ENCODE data around the gene PTK7.

PTK7 gene

GRCh38 chr6:43176423-43176786 is 100.3 kb downstream of the PTK7 start:
- Histone ChIP-seq H3K79me1 (ENCODE audit: low read depth, low read length) (peaks cover 18% of the 10 kb centered on the region), H3K4me3 (ENCODE audit: low read length in 2 of 2) (no peak overlapping the region), H3K4ac (ENCODE audit: low read length) (no peak overlapping the region), H2BK12ac (ENCODE audit: low read length) (no peak overlapping the region), H3K14ac (ENCODE audit: low read length) (no peak overlapping the region), H3K27ac (replicated peaks; ENCODE audit: low read length) (no peak overlapping the region), H4K91ac (ENCODE audit: low read depth, low read length, poor library complexity) (no peak overlapping the region), H2AFZ (ENCODE audit: low read length) (no peak overlapping the region), H4K8ac (ENCODE audit: low read depth, low read length) (no peak overlapping the region), H3K4me2 (ENCODE audit: insufficient read depth, low read length, poor library complexity, severe bottlenecking) (no peak overlapping the region), H3K9me3 (replicated peaks in 1 of 2; ENCODE audit: control insufficient read depth in 2 of 2, insufficient read depth in 1 of 2, low read depth in 1 of 2, low read length in 2 of 2) (peaks cover 0 to 2% of the 10 kb centered on the region in 2 donors), H3K9ac (ENCODE audit: low read depth, low read length, poor library complexity) (no peak overlapping the region), H3K36me3 (replicated peaks in 1 of 2; ENCODE audit: control insufficient read depth in 2 of 2, insufficient read depth in 2 of 2, low read length in 2 of 2) (peaks cover 35 to 65% of the 10 kb centered on the region in 2 donors), H3K18ac (ENCODE audit: low read length) (no peak overlapping the region), H3K4me1 (ENCODE audit: control insufficient read depth in 2 of 2, insufficient read depth in 1 of 2, low read depth in 1 of 2, low read length in 2 of 2) (peaks cover 19 to 28% of the 10 kb centered on the region in 2 donors), H2AK5ac (ENCODE audit: low read depth, low read length) (no peak overlapping the region), H3K27me3 (ENCODE audit: control insufficient read depth in 3 of 3, insufficient read depth in 3 of 3, low read depth in 1 of 3, low read length in 3 of 3) (no peaks in the 10 kb centered on the region), H3K23ac (ENCODE audit: low read depth, low read length, poor library complexity) (no peak overlapping the region), H2BK120ac (ENCODE audit: low read depth, low read length) (no peak overlapping the region), H2BK5ac (ENCODE audit: low read length) (no peak overlapping the region), H2BK15ac (ENCODE audit: low read length) (no peak overlapping the region)
- no CpG with 5 or more reads among the region's 6 CpGs for WGBS, 2 donors (ENCODE audit: extremely low coverage in 2 of 2, insufficient read length in 2 of 2, insufficient replicate concordance in 1 of 2)
- no peak for DNase-seq (ENCODE audit: low spot score)

DNA sequence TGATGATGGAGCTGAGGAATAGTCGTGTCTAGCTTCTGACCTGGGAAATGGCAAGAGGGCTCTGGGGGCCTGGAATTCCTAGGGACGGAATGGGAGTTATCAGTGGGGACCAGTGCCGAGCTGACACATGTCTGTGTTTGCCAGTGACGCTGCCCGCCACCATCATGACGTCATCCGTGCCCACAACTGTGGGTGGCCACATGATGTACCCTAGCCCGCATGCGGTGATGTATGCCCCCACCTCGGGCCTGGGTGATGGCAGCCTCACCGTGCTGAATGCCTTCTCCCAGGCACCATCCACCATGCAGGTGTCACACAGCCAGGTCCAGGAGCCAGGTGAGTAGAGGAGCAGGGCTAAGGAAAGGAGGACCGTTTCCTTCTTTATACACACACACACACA is 102.0 kb downstream of the PTK7 start:
- Histone ChIP-seq H3K4me2 (ENCODE audit: insufficient read depth, low read length, poor library complexity, severe bottlenecking) (no peak overlapping the region), H2BK120ac (ENCODE audit: low read depth, low read length) (no peak overlapping the region), H3K14ac (ENCODE audit: low read length) (no peak overlapping the region), H3K36me3 (replicated peaks in 1 of 2; ENCODE audit: control insufficient read depth in 2 of 2, insufficient read depth in 2 of 2, low read length in 2 of 2) (peaks cover 35 to 65% of the 10 kb centered on the region in 2 donors), H3K27ac (replicated peaks; ENCODE audit: low read length) (no peak overlapping the region), H3K4me3 (ENCODE audit: low read length in 2 of 2) (no peak overlapping the region), H3K4ac (ENCODE audit: low read length) (no peak overlapping the region), H2BK12ac (ENCODE audit: low read length) (no peak overlapping the region), H3K79me1 (ENCODE audit: low read depth, low read length) (peaks cover 7% of the 10 kb centered on the region), H2BK5ac (ENCODE audit: low read length) (no peak overlapping the region), H3K9me3 (replicated peaks in 1 of 2; ENCODE audit: control insufficient read depth in 2 of 2, insufficient read depth in 1 of 2, low read depth in 1 of 2, low read length in 2 of 2) (peaks cover 0 to 2% of the 10 kb centered on the region in 2 donors), H3K4me1 (ENCODE audit: control insufficient read depth in 2 of 2, insufficient read depth in 1 of 2, low read depth in 1 of 2, low read length in 2 of 2) (peaks cover 20 to 25% of the 10 kb centered on the region in 2 donors), H4K8ac (ENCODE audit: low read depth, low read length) (peak overlapping the region; percentile 53), H4K91ac (ENCODE audit: low read depth, low read length, poor library complexity) (no peak overlapping the region), H3K9ac (ENCODE audit: low read depth, low read length, poor library complexity) (peak overlapping the region; percentile 15), H2BK15ac (ENCODE audit: low read length) (no peak overlapping the region), H2AFZ (ENCODE audit: low read length) (no peak overlapping the region), H3K27me3 (ENCODE audit: control insufficient read depth in 3 of 3, insufficient read depth in 3 of 3, low read depth in 1 of 3, low read length in 3 of 3) (no peaks in the 10 kb centered on the region), H2AK5ac (ENCODE audit: low read depth, low read length) (no peak overlapping the region), H3K18ac (ENCODE audit: low read length) (no peak overlapping the region), H3K23ac (ENCODE audit: low read depth, low read length, poor library complexity) (peak overlapping the region; percentile 82)
- no CpG with 5 or more reads among the region's 12 CpGs for WGBS, 2 donors (ENCODE audit: extremely low coverage in 2 of 2, insufficient read length in 2 of 2, insufficient replicate concordance in 1 of 2)
- no peak for DNase-seq (ENCODE audit: low spot score)

GRCh38 chr6:43178951-43179830 is 103.1 kb downstream of the PTK7 start:
- Histone ChIP-seq H3K4me3 (ENCODE audit: low read length in 2 of 2) (no peak overlapping the region), H4K8ac (ENCODE audit: low read depth, low read length) (no peak overlapping the region), H2BK120ac (ENCODE audit: low read depth, low read length) (no peak overlapping the region), H3K79me1 (ENCODE audit: low read depth, low read length) (peaks cover 2% of the 10 kb centered on the region), H3K36me3 (replicated peaks in 1 of 2; ENCODE audit: control insufficient read depth in 2 of 2, insufficient read depth in 2 of 2, low read length in 2 of 2) (peaks cover 33 to 61% of the 10 kb centered on the region in 2 donors), H3K14ac (ENCODE audit: low read length) (no peak overlapping the region), H3K27me3 (ENCODE audit: control insufficient read depth in 3 of 3, insufficient read depth in 3 of 3, low read depth in 1 of 3, low read length in 3 of 3) (no peaks in the 10 kb centered on the region), H3K4me1 (ENCODE audit: control insufficient read depth in 2 of 2, insufficient read depth in 1 of 2, low read depth in 1 of 2, low read length in 2 of 2) (peaks cover 10 to 16% of the 10 kb centered on the region in 2 donors), H2BK5ac (ENCODE audit: low read length) (no peak overlapping the region), H4K91ac (ENCODE audit: low read depth, low read length, poor library complexity) (no peak overlapping the region), H2BK15ac (ENCODE audit: low read length) (no peak overlapping the region), H2AFZ (ENCODE audit: low read length) (no peak overlapping the region), H3K9me3 (replicated peaks in 1 of 2; ENCODE audit: control insufficient read depth in 2 of 2, insufficient read depth in 1 of 2, low read depth in 1 of 2, low read length in 2 of 2) (peaks cover 0 to 2% of the 10 kb centered on the region in 2 donors), H3K9ac (ENCODE audit: low read depth, low read length, poor library complexity) (peak overlapping the region; percentile 47), H3K27ac (replicated peaks; ENCODE audit: low read length) (no peak overlapping the region), H3K4me2 (ENCODE audit: insufficient read depth, low read length, poor library complexity, severe bottlenecking) (no peak overlapping the region), H2BK12ac (ENCODE audit: low read length) (no peak overlapping the region), H3K4ac (ENCODE audit: low read length) (no peak overlapping the region), H2AK5ac (ENCODE audit: low read depth, low read length) (no peak overlapping the region), H3K18ac (ENCODE audit: low read length) (no peak overlapping the region), H3K23ac (ENCODE audit: low read depth, low read length, poor library complexity) (peak overlapping the region; percentile 27)
- WGBS, 2 donors (ENCODE audit: extremely low coverage in 2 of 2, insufficient read length in 2 of 2, insufficient replicate concordance in 1 of 2), result no CpG with 5 or more reads among the region's 20 CpGs
- DNase-seq (ENCODE audit: low spot score), result no peak

- no peak overlapping the region for H3K4me3 ChIP-seq (ENCODE audit: low read length in 2 of 2)
- H3K9me3 ChIP-seq (replicated peaks in 1 of 2; ENCODE audit: control insufficient read depth in 2 of 2, insufficient read depth in 1 of 2, low read depth in 1 of 2, low read length in 2 of 2), result peaks cover 0 to 2% of the 10 kb centered on the region in 2 donors
- no peak overlapping the region for H3K4ac ChIP-seq (ENCODE audit: low read length)
- peaks cover 8 to 11% of the 10 kb centered on the region in 2 donors for H3K4me1 ChIP-seq (ENCODE audit: control insufficient read depth in 2 of 2, insufficient read depth in 1 of 2, low read depth in 1 of 2, low read length in 2 of 2)
- no CpG with 5 or more reads among the region's 7 CpGs for WGBS, 2 donors (ENCODE audit: extremely low coverage in 2 of 2, insufficient read length in 2 of 2, insufficient replicate concordance in 1 of 2)
- H2BK12ac ChIP-seq (ENCODE audit: low read length), result no peak overlapping the region
- no peak overlapping the region for H2AK5ac ChIP-seq (ENCODE audit: low read depth, low read length)
- no peak overlapping the region for H2BK5ac ChIP-seq (ENCODE audit: low read length)
- no peak overlapping the region for H4K8ac ChIP-seq (ENCODE audit: low read depth, low read length)
- no peak overlapping the region for H3K18ac ChIP-seq (ENCODE audit: low read length)
- H3K23ac ChIP-seq (ENCODE audit: low read depth, low read length, poor library complexity), result no peak overlapping the region
- H4K91ac ChIP-seq (ENCODE audit: low read depth, low read length, poor library complexity), result no peak overlapping the region
- no peaks in the 10 kb centered on the region for H3K27me3 ChIP-seq (ENCODE audit: control insufficient read depth in 3 of 3, insufficient read depth in 3 of 3, low read depth in 1 of 3, low read length in 3 of 3)
- peaks cover 2% of the 10 kb centered on the region for H3K79me1 ChIP-seq (ENCODE audit: low read depth, low read length)
- H3K14ac ChIP-seq (ENCODE audit: low read length), result no peak overlapping the region
- H3K4me2 ChIP-seq (ENCODE audit: insufficient read depth, low read length, poor library complexity, severe bottlenecking), result no peak overlapping the region
- no peak overlapping the region for H3K9ac ChIP-seq (ENCODE audit: low read depth, low read length, poor library complexity)
- no peak overlapping the region for H3K27ac ChIP-seq (replicated peaks; ENCODE audit: low read length)
- no peak overlapping the region for H2AFZ ChIP-seq (ENCODE audit: low read length)
- no peak overlapping the region for H2BK15ac ChIP-seq (ENCODE audit: low read length)
- no peak for DNase-seq (ENCODE audit: low spot score)
- no peak overlapping the region for H2BK120ac ChIP-seq (ENCODE audit: low read depth, low read length)
- H3K36me3 ChIP-seq (replicated peaks in 1 of 2; ENCODE audit: control insufficient read depth in 2 of 2, insufficient read depth in 2 of 2, low read length in 2 of 2), result peaks cover 36 to 65% of the 10 kb centered on the region in 2 donors
Observed at GRCh38 chr6:43180058-43180457, 103.9 kb downstream of the PTK7 start.
